ENCODE data around the gene MVB12A. TPM values are rescaled to one million over a fixed set of nuclear protein-coding genes. Genes with fewer than 3 reads are reported as not detected.

Gene MVB12A
- total RNA-seq, 1 donor from 2014 or later: 56.6 TPM

DNA sequence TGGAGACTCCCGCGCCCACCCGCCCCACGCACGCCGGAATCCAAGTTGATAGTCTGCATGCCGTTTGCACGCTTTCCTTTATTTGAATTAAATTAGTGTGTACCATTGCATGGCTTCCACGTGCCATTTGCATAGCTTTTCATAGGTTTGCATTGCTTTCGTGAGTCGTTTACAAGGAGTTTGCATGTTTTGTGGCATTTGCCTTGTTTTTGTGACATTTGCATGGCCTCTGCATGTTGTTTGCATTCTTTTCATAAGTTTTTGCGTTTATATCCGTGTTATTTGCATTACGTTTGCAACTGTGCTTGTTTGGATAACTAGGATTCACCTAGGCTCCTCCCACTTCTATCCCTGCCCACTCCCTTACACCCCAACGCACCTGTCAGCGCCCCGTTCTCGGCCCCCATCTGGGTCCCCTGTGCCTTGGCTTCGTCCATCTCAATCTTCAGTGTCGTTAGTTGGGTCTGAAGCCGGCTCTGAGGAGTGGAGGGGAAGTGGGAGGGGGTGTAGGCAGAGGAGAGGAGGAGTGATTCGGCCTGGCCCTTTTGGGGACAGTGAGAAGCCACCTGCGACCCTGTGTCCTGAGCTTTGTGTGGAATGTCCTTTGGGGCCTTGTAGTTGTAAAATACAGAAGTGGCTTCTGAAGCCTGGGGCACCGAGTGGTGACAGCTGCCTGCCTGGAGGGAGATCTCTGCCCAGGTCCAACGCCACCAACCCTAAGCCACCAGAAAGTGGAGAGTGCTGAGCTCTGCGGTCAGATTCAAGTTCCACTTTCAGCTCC, 28.3 kb upstream of the MVB12A start:
- no peak overlapping the region for H3K27ac Mint-ChIP-seq
- peaks cover 4% of the 10 kb centered on the region for H3K9me3 Mint-ChIP-seq (ENCODE audit: low read depth)
- no peak for DNase-seq (ENCODE audit: low spot score, unreplicated experiment)
- peaks cover 11% of the 10 kb centered on the region for H3K27me3 Mint-ChIP-seq
- TF ChIP-seq, protein P1, sequence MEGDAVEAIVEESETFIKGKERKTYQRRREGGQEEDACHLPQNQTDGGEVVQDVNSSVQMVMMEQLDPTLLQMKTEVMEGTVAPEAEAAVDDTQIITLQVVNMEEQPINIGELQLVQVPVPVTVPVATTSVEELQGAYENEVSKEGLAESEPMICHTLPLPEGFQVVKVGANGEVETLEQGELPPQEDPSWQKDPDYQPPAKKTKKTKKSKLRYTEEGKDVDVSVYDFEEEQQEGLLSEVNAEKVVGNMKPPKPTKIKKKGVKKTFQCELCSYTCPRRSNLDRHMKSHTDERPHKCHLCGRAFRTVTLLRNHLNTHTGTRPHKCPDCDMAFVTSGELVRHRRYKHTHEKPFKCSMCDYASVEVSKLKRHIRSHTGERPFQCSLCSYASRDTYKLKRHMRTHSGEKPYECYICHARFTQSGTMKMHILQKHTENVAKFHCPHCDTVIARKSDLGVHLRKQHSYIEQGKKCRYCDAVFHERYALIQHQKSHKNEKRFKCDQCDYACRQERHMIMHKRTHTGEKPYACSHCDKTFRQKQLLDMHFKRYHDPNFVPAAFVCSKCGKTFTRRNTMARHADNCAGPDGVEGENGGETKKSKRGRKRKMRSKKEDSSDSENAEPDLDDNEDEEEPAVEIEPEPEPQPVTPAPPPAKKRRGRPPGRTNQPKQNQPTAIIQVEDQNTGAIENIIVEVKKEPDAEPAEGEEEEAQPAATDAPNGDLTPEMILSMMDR (IDR thresholded peaks at IDR 0.05; ENCODE audit: unreplicated experiment): no peak
- H3K4me1 Mint-ChIP-seq (ENCODE audit: low read depth): peaks cover 7% of the 10 kb centered on the region
- H3K36me3 Mint-ChIP-seq (ENCODE audit: insufficient read depth): peaks cover 3% of the 10 kb centered on the region
- peak overlapping the region; percentile 64 for H3K4me3 Mint-ChIP-seq (ENCODE audit: low read depth)

DNA sequence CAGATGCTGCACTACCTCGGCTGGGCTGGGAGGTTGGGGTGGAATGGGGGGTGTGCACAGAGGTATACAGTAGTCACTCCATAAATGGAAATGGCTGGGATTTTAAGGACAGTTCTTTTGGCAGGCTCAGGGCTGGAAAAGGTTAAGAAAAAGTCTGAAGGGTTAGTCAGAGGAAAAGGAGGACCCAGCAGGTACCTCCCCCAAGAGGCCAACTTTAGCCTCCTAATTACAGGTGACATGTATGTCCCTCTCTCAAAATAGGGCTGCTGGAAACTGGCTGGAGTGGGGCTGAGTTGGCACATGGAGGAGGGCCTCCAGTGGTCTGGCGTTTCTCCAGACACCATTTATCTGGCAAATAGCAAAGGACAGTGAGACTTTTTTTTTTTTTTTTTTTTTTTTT, 26.8 kb upstream of the MVB12A start:
- no peak overlapping the region for H3K4me3 Mint-ChIP-seq (ENCODE audit: low read depth)
- H3K9me3 Mint-ChIP-seq (ENCODE audit: low read depth): peaks cover 4% of the 10 kb centered on the region
- DNase-seq (ENCODE audit: low spot score, unreplicated experiment): no peak

DNA sequence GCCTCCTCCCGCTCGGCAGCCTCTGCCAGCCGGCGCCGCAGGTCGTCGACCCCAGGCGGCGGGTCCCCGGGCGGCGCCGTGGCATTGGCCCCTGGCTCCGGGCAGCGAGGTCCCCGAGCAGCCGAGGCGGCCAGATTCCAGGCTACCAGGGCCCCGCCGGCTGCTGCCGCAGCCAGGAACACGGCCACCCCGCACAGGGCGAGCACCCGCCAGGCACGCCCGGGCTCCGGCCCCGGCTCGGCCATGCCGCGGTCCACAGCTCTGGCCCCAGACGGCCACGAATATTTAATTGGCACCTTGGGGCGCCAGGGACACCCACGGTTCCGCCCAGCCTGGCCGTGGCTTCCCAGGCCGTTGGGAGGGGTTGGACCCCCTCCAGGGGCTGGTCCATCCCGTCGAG, 25.9 kb upstream of the MVB12A start, which contains the start of gene CCDC194:
CCDC194 (minus strand) TSS at position 283 of the 400 bp plus-strand sequence; CDS start at position 245, 38 bp downstream.
- peaks cover 7% of the 10 kb centered on the region for H3K4me1 Mint-ChIP-seq (ENCODE audit: low read depth)
- H3K27ac Mint-ChIP-seq: no peak within 1 kb of the TSS
- H3K4me3 Mint-ChIP-seq (ENCODE audit: low read depth): no peak within 1 kb of the TSS
- peaks cover 3% of the 10 kb centered on the region for H3K36me3 Mint-ChIP-seq (ENCODE audit: insufficient read depth)
- peaks cover 4% of the 10 kb centered on the region for H3K9me3 Mint-ChIP-seq (ENCODE audit: low read depth)
- TF ChIP-seq, protein P1 (IDR thresholded peaks at IDR 0.05; ENCODE audit: unreplicated experiment): no peak
- DNase-seq (ENCODE audit: low spot score, unreplicated experiment): no peak
- H3K27me3 Mint-ChIP-seq: peaks cover 11% of the 10 kb centered on the region

More for the DNA sequence above, 26.8 kb upstream of the MVB12A start:
- TF ChIP-seq, protein P1 (IDR thresholded peaks at IDR 0.05; ENCODE audit: unreplicated experiment): no peak
- H3K27ac Mint-ChIP-seq: no peak overlapping the region
- peaks cover 7% of the 10 kb centered on the region for H3K4me1 Mint-ChIP-seq (ENCODE audit: low read depth)
- H3K27me3 Mint-ChIP-seq: peaks cover 11% of the 10 kb centered on the region
- peaks cover 3% of the 10 kb centered on the region for H3K36me3 Mint-ChIP-seq (ENCODE audit: insufficient read depth)

DNA sequence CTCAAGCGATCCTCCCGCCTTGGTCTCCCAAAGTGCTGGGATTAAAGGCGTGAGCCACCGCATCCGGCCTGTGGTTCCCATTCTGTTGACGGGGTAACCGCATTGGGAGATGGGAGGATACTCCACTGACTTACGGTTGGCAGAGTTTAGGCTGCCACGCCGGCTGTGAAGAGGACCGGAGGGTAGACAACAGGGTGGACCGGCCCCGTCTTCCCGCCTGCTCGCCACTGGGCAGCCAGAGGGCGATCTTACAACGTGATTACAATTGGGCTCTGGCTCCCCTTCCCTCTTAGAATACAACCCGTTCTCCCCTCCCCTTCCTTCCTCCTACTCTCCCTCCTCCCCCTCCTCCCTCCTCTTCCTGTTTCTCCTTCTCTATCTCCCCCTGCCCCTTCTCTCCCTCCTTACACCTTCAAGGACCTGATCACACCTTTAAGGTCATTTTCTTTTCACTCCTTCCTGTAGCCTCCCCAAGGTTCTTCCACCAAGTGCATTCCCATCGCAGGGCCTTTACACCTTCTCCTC, 24.9 kb upstream of the MVB12A start:
- no peak overlapping the region for H3K27ac Mint-ChIP-seq
- H3K36me3 Mint-ChIP-seq (ENCODE audit: insufficient read depth): peaks cover 1% of the 10 kb centered on the region
- H3K4me3 Mint-ChIP-seq (ENCODE audit: low read depth): no peak overlapping the region
- no peak for DNase-seq (ENCODE audit: low spot score, unreplicated experiment)
- TF ChIP-seq, protein P1 (IDR thresholded peaks at IDR 0.05; ENCODE audit: unreplicated experiment): peak; percentile 55
- H3K9me3 Mint-ChIP-seq (ENCODE audit: low read depth): no peaks in the 10 kb centered on the region
- H3K27me3 Mint-ChIP-seq: peaks cover 6% of the 10 kb centered on the region
- peaks cover 7% of the 10 kb centered on the region for H3K4me1 Mint-ChIP-seq (ENCODE audit: low read depth)

DNA sequence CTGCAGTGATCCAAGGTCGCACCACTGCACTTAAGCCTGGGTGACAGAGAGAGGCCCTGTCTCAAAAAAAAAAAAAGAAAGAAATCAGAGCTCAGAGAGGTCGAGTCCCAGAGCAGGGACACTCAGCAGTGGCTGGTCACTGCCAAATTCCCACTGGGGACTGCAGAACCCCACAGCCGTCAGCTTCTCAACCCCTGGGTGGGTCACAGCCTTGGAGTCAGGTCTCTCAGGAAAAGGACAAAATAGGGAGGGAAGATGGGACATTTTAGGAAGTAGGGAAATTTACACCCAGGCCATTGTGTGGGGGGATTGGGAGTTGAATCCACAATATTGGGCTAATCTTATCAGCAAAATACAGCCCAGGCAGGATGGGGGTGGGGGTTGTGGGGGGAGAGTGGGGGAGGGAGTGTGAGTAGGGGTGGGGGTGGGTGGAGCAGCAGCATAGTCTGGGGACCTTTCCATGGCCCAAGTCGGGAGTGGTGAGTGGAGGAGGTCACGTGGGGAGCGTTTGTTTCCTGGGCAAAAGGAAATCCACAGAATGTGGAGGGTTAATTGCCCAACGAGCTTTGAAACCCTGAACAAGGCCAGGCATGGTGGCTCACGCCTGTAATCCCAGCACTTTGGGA, 20.8 kb upstream of the MVB12A start:
- Mint-ChIP-seq H3K4me3 (ENCODE audit: low read depth) (no peak overlapping the region), H3K36me3 (ENCODE audit: insufficient read depth) (no peaks in the 10 kb centered on the region), H3K4me1 (ENCODE audit: low read depth) (no peaks in the 10 kb centered on the region), H3K27me3 (peaks cover 3% of the 10 kb centered on the region), H3K9me3 (ENCODE audit: low read depth) (no peaks in the 10 kb centered on the region), H3K27ac (peak overlapping the region; percentile 52)
- no peak for DNase-seq (ENCODE audit: low spot score, unreplicated experiment)
- TF ChIP-seq, protein P1 (IDR thresholded peaks at IDR 0.05; ENCODE audit: unreplicated experiment): no peak
